GM12878 (cell line): Measurements from ENCODE around the gene HIRA. TPM values are rescaled to one million over a fixed set of nuclear protein-coding genes. Genes with fewer than 3 reads are reported as not detected.

Experiments
- ATAC-seq: fragments of 200-7000 bp; cut with Tn5 transposase; 3 replicates; pipeline ENCODE4 v1.9.1; 2020; ENCODE audit warnings: mild to moderate bottlenecking, moderate library complexity
- BruUV-seq: library from RNA; stranded (reverse); fragments of 400-500 nt; replicated peaks from 2 replicates; lab custom pipeline; 2021; lab: Mats Ljungman, UMichigan
- CTCF ChIA-PET: fragments of 300-600 bp; sonication (Branson Sonifier 250); formaldehyde crosslinking; extraction: SDS; loops from one replicate; lab custom pipeline; 2021; ENCODE audit warnings: inconsistent platforms; lab: Yijun Ruan, JAX
- POLR2A ChIA-PET: fragments of 350-600 bp; formaldehyde crosslinking; extraction: SDS; loops from one replicate; lab custom pipeline; 2021; ENCODE audit warnings: inconsistent platforms; lab: Charles Lee
- RAD21 ChIA-PET: fragments of 300-600 bp; sonication (Branson Sonifier 250); formaldehyde crosslinking; loops from one replicate; lab custom pipeline; 2023; ENCODE audit warnings: antibody characterized with exemption; ENCODE audit not compliant: unreplicated experiment; lab: Charles Lee
- SMC1A ChIA-PET: fragments of 300-600 bp; sonication (Branson Sonifier 250); formaldehyde crosslinking; loops from one replicate; lab custom pipeline; 2023; ENCODE audit not compliant: unreplicated experiment, uncharacterized antibody; lab: Charles Lee
- DNase-seq: peaks from one replicate; pipeline ENCODE4 v3.0.0-alpha.2; 2011; ENCODE audit warnings: low read depth, low spot score
- FAIRE-seq: peaks from 3 replicates; lab custom pipeline; 2011; peaks lifted over from hg19 to GRCh38; lab: Jason Lieb, UNC
- H2AFZ ChIP-seq: 2 replicates; pipeline ENCODE4 v1.6.0; 2011; ENCODE audit warnings: low read depth, low read length, control low read depth; ENCODE audit not compliant: control insufficient read depth
- H3K27ac ChIP-seq: 2 replicates; pipeline ENCODE4 v1.5.1; 2011; ENCODE audit warnings: control low read depth; ENCODE audit not compliant: control insufficient read depth, insufficient read depth
- H3K27me3 ChIP-seq, 2 experiments: replicated peaks in 1 of 2; 2 replicates each; pipeline versions ENCODE4 v1.6.0 to v1.6.1; 2011; ENCODE audit warnings: low read length in 1 of 2; ENCODE audit not compliant: control insufficient read depth in 2 of 2, insufficient read depth in 2 of 2
- H3K36me3 ChIP-seq, 2 experiments: 2 replicates each; pipeline ENCODE4 v1.5.1; 2011; ENCODE audit warnings: low read length in 1 of 2; ENCODE audit not compliant: control insufficient read depth in 2 of 2, insufficient read depth in 2 of 2
- H3K4me1 ChIP-seq: 2 replicates; pipeline ENCODE4 v1.6.1; 2011; ENCODE audit warnings: mild to moderate bottlenecking, low read length, moderate library complexity, mixed read lengths; ENCODE audit not compliant: control insufficient read depth, insufficient read depth
- H3K4me2 ChIP-seq: 2 replicates; pipeline ENCODE4 v1.6.0; 2011; ENCODE audit warnings: control low read depth; ENCODE audit not compliant: control insufficient read depth, insufficient read depth
- H3K4me3 ChIP-seq: fragments of 200-600 bp; sonication (generic); 2 replicates; pipeline ENCODE4 v1.5.1; 2016
- H3K79me2 ChIP-seq: 2 replicates; pipeline ENCODE4 v1.6.0; 2011; ENCODE audit warnings: low read length; ENCODE audit not compliant: control insufficient read depth, insufficient read depth
- H3K9ac ChIP-seq: 2 replicates; pipeline ENCODE4 v1.8.0; 2011; ENCODE audit warnings: low read length, control low read depth, mixed read lengths; ENCODE audit not compliant: control insufficient read depth, insufficient read depth
- H3K9me3 ChIP-seq: replicated peaks from 3 replicates; pipeline ENCODE4 v1.5.1; 2011; ENCODE audit warnings: mild to moderate bottlenecking, low read length; ENCODE audit not compliant: control insufficient read depth, insufficient read depth
- H4K20me1 ChIP-seq: 2 replicates; pipeline ENCODE4 v1.6.0; 2011; ENCODE audit not compliant: control insufficient read depth, insufficient read depth
- E4F1 ChIP-seq: fragments of 450-650 bp; IDR thresholded peaks from 2 replicates; pipeline ENCODE4 v1.6.1; 2018; ENCODE audit warnings: borderline replicate concordance, mild to moderate bottlenecking; ENCODE audit not compliant: partially characterized antibody
- HDAC2 ChIP-seq: fragments of 200-600 bp; sonication (generic); IDR thresholded peaks from 2 replicates; pipeline ENCODE4 v1.6.1; 2017
- IKZF2 ChIP-seq, 2 experiments: fragments of 450-650 bp; IDR thresholded peaks; 2 replicates each; pipeline ENCODE4 v1.6.1; 2017; ENCODE audit warnings: mild to moderate bottlenecking in 2 of 2, moderate library complexity in 2 of 2
- IRF4 ChIP-seq: IDR thresholded peaks from 2 replicates; pipeline ENCODE4 v1.6.1; 2011; ENCODE audit warnings: low read depth, low read length
- IRF5 ChIP-seq: fragments of 450-650 bp; IDR thresholded peaks from 2 replicates; pipeline ENCODE4 v1.6.1; 2017; ENCODE audit warnings: borderline replicate concordance
- MTA2 ChIP-seq: fragments of 450-650 bp; IDR thresholded peaks from 2 replicates; pipeline ENCODE4 v1.6.1; 2016; ENCODE audit warnings: low read depth, mild to moderate bottlenecking, moderate library complexity
- MTA3 ChIP-seq: IDR thresholded peaks from 2 replicates; pipeline ENCODE4 v1.6.1; 2012; ENCODE audit warnings: low read length, inconsistent platforms, borderline replicate concordance
- MYB ChIP-seq: fragments of 150-350 bp; IDR thresholded peaks from 2 replicates; pipeline ENCODE4 v1.6.1; 2014; ENCODE audit warnings: mild to moderate bottlenecking, low read depth, low read length, borderline replicate concordance
- NFIC ChIP-seq: IDR thresholded peaks from 2 replicates; pipeline ENCODE4 v1.6.1; 2012; ENCODE audit warnings: low read depth, mild to moderate bottlenecking, inconsistent platforms, low read length, moderate library complexity
- NFXL1 ChIP-seq: fragments of 450-650 bp; IDR thresholded peaks from 2 replicates; pipeline ENCODE4 v1.6.1; 2017; ENCODE audit warnings: antibody characterized with exemption, mild to moderate bottlenecking, borderline replicate concordance
- SIX5 ChIP-seq: IDR thresholded peaks from 2 replicates; pipeline ENCODE4 v1.6.1; 2011; ENCODE audit warnings: mild to moderate bottlenecking, low read depth, low read length, moderate library complexity; ENCODE audit not compliant: severe bottlenecking
- SMC3 ChIP-seq: IDR thresholded peaks from 2 replicates; pipeline ENCODE4 v1.6.1; 2011; ENCODE audit warnings: low read length, improper control_type of control experiment, borderline replicate concordance
- TCF7 ChIP-seq: IDR thresholded peaks from 2 replicates; pipeline ENCODE4 v1.6.1; 2014; ENCODE audit warnings: antibody characterized with exemption, borderline replicate concordance
- WRNIP1 ChIP-seq: IDR thresholded peaks from 2 replicates; pipeline ENCODE4 v1.6.1; 2011; ENCODE audit warnings: low read depth, low read length, improper control_type of control experiment, borderline replicate concordance
- ZNF687 ChIP-seq: fragments of 450-650 bp; IDR thresholded peaks from 2 replicates; pipeline ENCODE4 v1.6.1; 2017; ENCODE audit warnings: mild to moderate bottlenecking, moderate library complexity
- WGBS: methylation state at CpG from one replicate; pipeline ENCODE4 v1.1.6; 2016; ENCODE audit warnings: low lambda C conversion rate; ENCODE audit not compliant: insufficient replicate concordance, insufficient coverage; ENCODE audit errors: missing lambda C conversion rate; 5-methylcytosine and 5-hydroxymethylcytosine counted together
- in situ Hi-C: fragments of 300-500 bp; cut with MboI; formaldehyde crosslinking; loops from 9 replicates; pipeline ENCODE4 v1.14.3; 2018; ENCODE audit warnings: mixed read lengths
- intact Hi-C: fragments of 100-400 bp; cut with micrococcal nuclease; formaldehyde crosslinking; loops from one replicate; pipeline ENCODE4 v1.14.2; 2022; ENCODE audit not compliant: unreplicated experiment
- polyA plus RNA-seq, 11 experiments: library from polyadenylated mRNA; depleted of rRNA in 4 of 11; unstranded in 6 of 11; stranded (reverse) in 5 of 11; fragments of >200 nt; fragmentation: Nextera tagmentation in 4 of 11; fragmentation: Illumina TruSeq in 1 of 11; extraction: Ambion mirVana in 4 of 11; extraction: Trizol in 1 of 11; gene quantifications; 1 replicate in 1 of 11; 2 replicates in 10 of 11; pipeline versions ENCODE4 v1.2.1 to v1.2.3, GENCODE V29; 2011 to 2016; ENCODE audit warnings: inconsistent platforms in 2 of 11, missing spikeins in 2 of 11, low read depth in 1 of 11
- total RNA-seq, 4 experiments: library from RNA; depleted of rRNA in 3 of 4; stranded (reverse); fragments of >200 nt in 3 of 4; fragmentation: Illumina TruSeq in 1 of 4; extraction: Trizol in 1 of 4; gene quantifications; 2 replicates each; pipeline versions ENCODE4 v1.2.1 to v1.2.3, GENCODE V29; 2013 to 2021

The HIRA gene
- total and polyA plus RNA-seq, 10 of the 15 experiments (the other 5 are each of a cell fraction or from before 2014, with no cell fraction given), result 0.34 to 32.7 (median 14.5) TPM

GRCh38 chr22:19471572-19471971, 40.0 kb upstream of the HIRA start:
- ATAC-seq (no peak), FAIRE-seq (no peak), DNase-seq (no peak)
- WGBS, result 94% methylated on average over 11 of the region's 11 CpGs
- peaks cover 2% of the 10 kb centered on the region; the same call in 1 of the 2 replicates for H4K20me1 ChIP-seq
- no peak for TF ChIP-seq MTA3
- TF ChIP-seq TCF7, result no peak
- TF ChIP-seq HDAC2, result no peak
- TF ChIP-seq ZNF687, result no peak
- TF ChIP-seq IRF4, result no peak
- no peak for TF ChIP-seq IKZF2 (IDR thresholded peaks at IDR 0.05)
- TF ChIP-seq NFIC, result no peak
- TF ChIP-seq SIX5, result no peak
- no peak for TF ChIP-seq MTA2
- TF ChIP-seq MYB, result no peak
- TF ChIP-seq SMC3, result no peak
- no peak for TF ChIP-seq IRF5
- no peak for TF ChIP-seq E4F1
- TF ChIP-seq NFXL1, result no peak
- TF ChIP-seq WRNIP1, result no peak
- H2AFZ ChIP-seq, result no peak overlapping the region
- CTCF ChIA-PET, result no interaction called here
- in situ Hi-C loops, result no loop called here
- H3K9me3 ChIP-seq, result no peaks in the 10 kb centered on the region
- no peak overlapping the region for H3K27ac ChIP-seq
- H3K4me2 ChIP-seq, result no peak overlapping the region
- H3K36me3 ChIP-seq, result peaks cover 36 to 45% of the 10 kb centered on the region in 2 experiments
- no peaks in the 10 kb centered on the region for H3K4me1 ChIP-seq
- POLR2A ChIA-PET, result no interaction called here
- RAD21 ChIA-PET, result no interaction called here
- BruUV-seq, result no TSS peak
- intact Hi-C loops, result loop anchor here (10.0 kb wide), 2 partner anchors 163 to 177 kb away; partner anchors contain the start of gene CLTCL1
- no peak overlapping the region for H3K4me3 ChIP-seq
- peaks cover 7% of the 10 kb centered on the region for H3K79me2 ChIP-seq
- SMC1A ChIA-PET, result no interaction called here
- H3K27me3 ChIP-seq, result no peaks in the 10 kb centered on the region
- H3K9ac ChIP-seq, result no peak overlapping the region
